Activated naive CD8-positive, alpha-beta T cell treated with anti-CD3 and anti-CD28 coated beads for 36 hours (primary cell): ENCODE measurements around the gene SCIN. TPM values are rescaled to one million over a fixed set of nuclear protein-coding genes. Genes with fewer than 3 reads are reported as not detected.
"Not testable (repeated sequence)": the region's sequence is repeated elsewhere in the genome, so short reads cannot be mapped to it uniquely, and the experiment has no call there.

ENCODE experiments used
- DNase-seq: peaks from one replicate; pipeline ENCODE4 v3.0.0; 2021
- H3K27ac Mint-ChIP-seq: one replicate; pipeline ENCODE4 v1.8.0; 2022; ENCODE audit warnings: mild to moderate bottlenecking, moderate library complexity, mixed read lengths
- H3K27me3 Mint-ChIP-seq: one replicate; pipeline ENCODE4 v1.8.0; 2022; ENCODE audit warnings: mild to moderate bottlenecking, mixed read lengths
- H3K36me3 Mint-ChIP-seq: one replicate; pipeline ENCODE4 v1.8.0; 2021; ENCODE audit warnings: mild to moderate bottlenecking, mixed read lengths
- H3K4me1 Mint-ChIP-seq: one replicate; pipeline ENCODE4 v1.8.0; 2021; ENCODE audit warnings: mixed read lengths
- H3K4me3 Mint-ChIP-seq: one replicate; pipeline ENCODE4 v1.8.0; 2022; ENCODE audit warnings: mild to moderate bottlenecking, moderate library complexity, mixed read lengths
- H3K9me3 Mint-ChIP-seq: one replicate; pipeline ENCODE4 v1.8.0; 2022; ENCODE audit warnings: mixed read lengths
- total RNA-seq, 2 experiments: library from RNA; stranded (reverse); gene quantifications; one replicate each; pipeline ENCODE4 v1.2.3, GENCODE V29; 2021

The SCIN gene
- total RNA-seq, 2 experiments from 2014 or later = 0.20 to 0.47 TPM

GRCh38 chr7:12643001-12643643, 72.6 kb downstream of the SCIN start:
- H3K4me3 Mint-ChIP-seq = no peak overlapping the region
- no peaks in the 10 kb centered on the region for H3K9me3 Mint-ChIP-seq
- H3K36me3 Mint-ChIP-seq = no peaks in the 10 kb centered on the region
- no peaks in the 10 kb centered on the region for H3K27me3 Mint-ChIP-seq
- no peak for DNase-seq
- no peak overlapping the region for H3K27ac Mint-ChIP-seq
- H3K4me1 Mint-ChIP-seq = peaks cover 1% of the 10 kb centered on the region

- H3K27ac Mint-ChIP-seq = no peak overlapping the region
- no peaks in the 10 kb centered on the region for H3K36me3 Mint-ChIP-seq
- no peaks in the 10 kb centered on the region for H3K27me3 Mint-ChIP-seq
- H3K4me3 Mint-ChIP-seq = no peak overlapping the region
- DNase-seq = no peak
- no peaks in the 10 kb centered on the region for H3K9me3 Mint-ChIP-seq
- H3K4me1 Mint-ChIP-seq = no peaks in the 10 kb centered on the region
Observed at GRCh38 chr7:12643644-12644043, 73.1 kb downstream of the SCIN start.

- not testable (repeated sequence) for H3K4me3 Mint-ChIP-seq, H3K27ac Mint-ChIP-seq, H3K4me1 Mint-ChIP-seq, H3K27me3 Mint-ChIP-seq, H3K36me3 Mint-ChIP-seq, DNase-seq, H3K9me3 Mint-ChIP-seq
Observed at GRCh38 chr7:12645212-12645611, 74.7 kb downstream of the SCIN start.

- H3K4me3 Mint-ChIP-seq = no peak overlapping the region
- no peak for DNase-seq
Observed at GRCh38 chr7:12646139-12646538, 75.6 kb downstream of the SCIN start.

GRCh38 chr7:12647364-12648219, 77.1 kb downstream of the SCIN start:
- H3K4me1 Mint-ChIP-seq = no peaks in the 10 kb centered on the region
- no peaks in the 10 kb centered on the region for H3K27me3 Mint-ChIP-seq
- no peak for DNase-seq
- no peak overlapping the region for H3K27ac Mint-ChIP-seq
- H3K36me3 Mint-ChIP-seq = no peaks in the 10 kb centered on the region
- H3K4me3 Mint-ChIP-seq = no peak overlapping the region
- H3K9me3 Mint-ChIP-seq = no peaks in the 10 kb centered on the region

More at GRCh38 chr7:12646139-12646538, 75.6 kb downstream of the SCIN start:
- Mint-ChIP-seq H3K27ac (no peak overlapping the region), H3K4me1 (no peaks in the 10 kb centered on the region), H3K9me3 (no peaks in the 10 kb centered on the region), H3K36me3 (no peaks in the 10 kb centered on the region), H3K27me3 (no peaks in the 10 kb centered on the region)

- Mint-ChIP-seq H3K27me3 (no peaks in the 10 kb centered on the region), H3K36me3 (no peaks in the 10 kb centered on the region), H3K4me1 (no peaks in the 10 kb centered on the region), H3K4me3 (no peak overlapping the region), H3K27ac (no peak overlapping the region), H3K9me3 (no peaks in the 10 kb centered on the region)
- DNase-seq = no peak
Observed at GRCh38 chr7:12648704-12649261, 78.3 kb downstream of the SCIN start.

- no peak overlapping the region for H3K27ac Mint-ChIP-seq
- no peak for DNase-seq
- no peak overlapping the region for H3K4me3 Mint-ChIP-seq
- H3K36me3 Mint-ChIP-seq = no peaks in the 10 kb centered on the region
- H3K27me3 Mint-ChIP-seq = no peaks in the 10 kb centered on the region
- H3K9me3 Mint-ChIP-seq = no peaks in the 10 kb centered on the region
- no peaks in the 10 kb centered on the region for H3K4me1 Mint-ChIP-seq
Observed at GRCh38 chr7:12649348-12649747, 78.8 kb downstream of the SCIN start.

- H3K9me3 Mint-ChIP-seq = no peaks in the 10 kb centered on the region
- H3K27ac Mint-ChIP-seq = no peak overlapping the region
- H3K4me1 Mint-ChIP-seq = no peaks in the 10 kb centered on the region
- H3K4me3 Mint-ChIP-seq = no peak overlapping the region
- H3K27me3 Mint-ChIP-seq = no peaks in the 10 kb centered on the region
- DNase-seq = no peak
- no peaks in the 10 kb centered on the region for H3K36me3 Mint-ChIP-seq
Observed at GRCh38 chr7:12650080-12650479, 79.6 kb downstream of the SCIN start.

GRCh38 chr7:12653110-12653509, 82.6 kb downstream of the SCIN start:
- no peaks in the 10 kb centered on the region for H3K4me1 Mint-ChIP-seq
- H3K4me3 Mint-ChIP-seq = no peak overlapping the region
- no peaks in the 10 kb centered on the region for H3K36me3 Mint-ChIP-seq
- no peaks in the 10 kb centered on the region for H3K27me3 Mint-ChIP-seq
- H3K27ac Mint-ChIP-seq = no peak overlapping the region
- DNase-seq = no peak
- H3K9me3 Mint-ChIP-seq = no peaks in the 10 kb centered on the region

GRCh38 chr7:12653518-12653917, 83.0 kb downstream of the SCIN start:
- H3K4me3 Mint-ChIP-seq = no peak overlapping the region
- H3K27me3 Mint-ChIP-seq = no peaks in the 10 kb centered on the region
- no peaks in the 10 kb centered on the region for H3K9me3 Mint-ChIP-seq
- no peaks in the 10 kb centered on the region for H3K4me1 Mint-ChIP-seq
- no peak for DNase-seq
- H3K27ac Mint-ChIP-seq = no peak overlapping the region
- H3K36me3 Mint-ChIP-seq = no peaks in the 10 kb centered on the region

GRCh38 chr7:12655161-12655560, 84.6 kb downstream of the SCIN start:
- Mint-ChIP-seq H3K9me3 (no peaks in the 10 kb centered on the region), H3K36me3 (no peaks in the 10 kb centered on the region), H3K27me3 (no peaks in the 10 kb centered on the region), H3K4me1 (no peaks in the 10 kb centered on the region), H3K27ac (no peak overlapping the region), H3K4me3 (no peak overlapping the region)
- DNase-seq = no peak

GRCh38 chr7:12660423-12660822, 89.9 kb downstream of the SCIN start:
- not testable (repeated sequence) for H3K36me3 Mint-ChIP-seq, H3K4me1 Mint-ChIP-seq, H3K27ac Mint-ChIP-seq

GRCh38 chr7:12660986-12661385, 90.5 kb downstream of the SCIN start:
- H3K9me3 Mint-ChIP-seq, H3K27me3 Mint-ChIP-seq: not testable (repeated sequence)

More at GRCh38 chr7:12660423-12660822, 89.9 kb downstream of the SCIN start:
- H3K4me3 Mint-ChIP-seq, H3K9me3 Mint-ChIP-seq, H3K27me3 Mint-ChIP-seq, DNase-seq: not testable (repeated sequence)

GRCh38 chr7:12661581-12661980, 91.1 kb downstream of the SCIN start:
- DNase-seq = no peak
- Mint-ChIP-seq H3K36me3 (no peaks in the 10 kb centered on the region), H3K4me1 (no peaks in the 10 kb centered on the region), H3K9me3 (no peaks in the 10 kb centered on the region), H3K4me3 (no peak overlapping the region), H3K27ac (no peak overlapping the region), H3K27me3 (no peaks in the 10 kb centered on the region)

More at GRCh38 chr7:12660986-12661385, 90.5 kb downstream of the SCIN start:
- not testable (repeated sequence) for H3K4me1 Mint-ChIP-seq, H3K4me3 Mint-ChIP-seq, DNase-seq, H3K27ac Mint-ChIP-seq, H3K36me3 Mint-ChIP-seq

GRCh38 chr7:12670000-12670729, 99.6 kb downstream of the SCIN start:
- H3K4me1 Mint-ChIP-seq = peaks cover 4% of the 10 kb centered on the region
- H3K27ac Mint-ChIP-seq = no peak overlapping the region
- no peak for DNase-seq
- no peak overlapping the region for H3K4me3 Mint-ChIP-seq
- no peaks in the 10 kb centered on the region for H3K9me3 Mint-ChIP-seq
- no peaks in the 10 kb centered on the region for H3K27me3 Mint-ChIP-seq
- H3K36me3 Mint-ChIP-seq = no peaks in the 10 kb centered on the region
